Stimulated activated CD4-positive, alpha-beta T cell treated with anti-CD3 and anti-CD28 coated beads, Interleukin-15, amount 100 ng/mL, for 1 hour (primary cell): Measurements from ENCODE around the gene ZNF335.
"Not testable (repeated sequence)": the region's sequence is repeated elsewhere in the genome, so short reads cannot be mapped to it uniquely, and the experiment has no call there.

Experiments used
- DNase-seq, 2 donors: peaks; one replicate each; pipeline ENCODE4 v3.0.0-alpha.2; 2020; ENCODE audit warnings: low read depth in 1 of 2, low spot score in 1 of 2

Gene ZNF335

DNA sequence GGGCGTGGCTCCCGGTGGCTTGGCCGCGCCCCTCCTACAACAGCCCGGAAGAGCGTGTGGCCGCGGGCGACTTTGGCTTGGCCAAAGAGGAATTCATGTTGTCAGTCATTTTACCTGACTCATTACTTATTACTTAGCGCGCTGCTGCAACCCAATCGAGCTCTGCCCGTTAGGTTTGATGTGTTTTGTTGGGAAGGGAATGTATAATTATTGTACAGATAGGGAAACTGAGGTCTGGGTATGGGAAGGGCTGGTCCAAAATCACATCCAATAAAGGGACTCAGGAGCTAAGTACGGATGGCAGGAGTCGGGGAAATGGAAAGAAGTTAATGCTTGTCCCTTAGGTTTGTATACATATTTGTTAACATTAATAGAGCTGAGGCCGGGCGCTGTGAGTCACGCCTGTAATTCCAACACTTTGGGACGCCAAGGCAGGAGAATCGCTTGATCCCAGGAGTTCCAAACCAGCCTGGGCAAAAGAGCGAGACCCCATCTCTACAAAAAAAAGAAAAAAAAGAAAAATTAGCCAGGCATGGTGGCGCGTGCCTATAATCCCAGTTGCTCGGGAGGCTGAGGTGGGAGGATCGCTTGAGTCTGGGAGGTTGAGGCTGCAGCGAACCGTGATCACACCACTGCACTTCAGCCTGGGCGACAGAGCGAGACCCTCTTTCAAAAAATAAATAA, 639 bp upstream of the ZNF335 start:
- no peak for DNase-seq

DNA sequence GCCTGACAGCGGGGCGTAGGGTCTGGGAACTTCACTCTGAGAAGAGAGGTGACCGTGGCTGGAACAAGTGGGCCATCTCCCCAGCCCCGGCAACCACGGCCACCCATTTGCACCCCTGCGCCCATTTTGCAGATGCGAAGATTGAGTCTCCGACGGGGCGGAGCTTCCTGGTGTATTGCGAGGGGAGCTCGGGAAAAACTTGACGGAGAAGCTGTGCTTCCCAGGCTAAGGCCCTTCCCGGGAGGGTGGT, 653 bp downstream of the ZNF335 start:
- DNase-seq: no peak

DNA sequence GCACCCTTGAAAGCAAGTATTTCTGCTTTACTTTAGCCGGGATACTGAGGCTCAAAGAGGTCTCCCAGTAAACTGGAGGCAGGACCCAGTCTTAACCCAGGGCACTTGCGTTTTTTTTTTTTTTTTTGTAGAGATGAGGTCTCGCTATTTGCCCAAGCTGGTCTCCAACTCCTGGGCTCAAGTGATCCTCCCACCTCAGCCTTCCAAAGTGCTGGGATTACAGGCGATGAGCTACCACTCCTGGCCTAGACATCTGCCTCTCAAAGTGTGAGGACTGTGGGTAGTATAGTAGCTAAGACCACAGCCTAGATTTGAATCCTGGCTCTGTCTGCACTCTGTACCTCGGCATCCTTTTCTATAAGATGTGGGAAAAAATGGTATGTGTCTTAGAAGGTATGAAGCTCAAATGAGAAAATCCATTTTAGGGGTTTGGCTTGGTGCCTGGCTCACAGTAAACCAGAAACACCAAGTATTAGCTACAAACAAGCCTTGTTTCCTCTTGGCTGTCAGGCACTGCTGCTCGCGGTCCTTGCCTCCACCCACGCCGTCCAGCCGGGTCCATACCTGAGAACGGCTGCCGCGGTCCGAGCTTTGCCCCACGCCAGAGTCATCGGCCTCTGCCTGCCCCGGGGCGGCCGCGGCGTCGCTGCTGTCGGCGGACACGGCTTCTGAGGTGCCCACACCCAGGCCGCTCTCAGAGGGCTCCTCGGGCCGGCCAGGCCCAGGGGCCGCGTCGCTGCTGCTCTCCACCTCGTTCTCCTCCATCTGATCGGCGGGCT, 1.2 kb downstream of the ZNF335 start:
- DNase-seq: no peak

DNA sequence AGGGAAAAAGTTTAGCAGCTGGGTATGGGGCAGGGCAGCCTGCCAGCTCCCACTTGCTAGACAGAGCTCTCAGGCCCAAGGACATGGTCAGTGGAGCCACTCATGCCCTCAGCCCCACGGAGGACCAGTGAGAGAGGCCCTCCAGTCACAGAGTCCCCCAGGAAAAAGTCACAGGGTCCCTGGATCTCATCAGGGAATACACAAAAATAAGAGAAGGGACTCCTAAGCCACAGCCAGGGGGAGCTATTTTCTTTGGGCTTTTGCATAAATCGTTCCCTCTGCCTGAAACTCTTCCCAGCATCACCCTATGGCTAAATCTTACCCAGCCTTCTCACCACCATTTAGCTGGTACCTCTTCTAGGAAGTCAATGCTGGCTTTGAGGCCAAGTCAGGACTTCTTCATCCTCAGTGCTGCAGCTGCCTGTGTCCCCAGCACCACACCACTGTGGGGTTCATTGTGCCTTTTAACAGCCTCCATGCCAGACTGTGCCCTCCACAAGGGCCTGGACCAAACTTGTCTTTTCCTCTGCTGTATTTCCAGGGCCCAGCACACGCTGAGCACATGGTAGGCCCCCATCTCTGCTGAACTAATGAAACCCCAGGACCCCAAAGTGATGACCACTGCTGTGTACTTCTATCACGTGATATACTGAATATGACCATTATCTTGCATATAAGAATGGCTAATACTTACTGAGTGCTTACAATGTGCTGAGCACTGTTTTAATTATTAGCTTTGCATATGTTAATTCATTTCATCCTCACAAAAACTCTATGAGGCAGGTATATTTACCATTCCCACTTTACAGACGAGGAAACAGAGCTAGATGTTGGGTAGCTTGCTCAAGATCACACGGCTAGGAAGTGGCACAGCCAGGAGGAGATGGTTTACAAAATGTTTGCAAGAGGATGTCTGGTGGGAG, 2.0 kb downstream of the ZNF335 start:
- DNase-seq: no peak

DNA sequence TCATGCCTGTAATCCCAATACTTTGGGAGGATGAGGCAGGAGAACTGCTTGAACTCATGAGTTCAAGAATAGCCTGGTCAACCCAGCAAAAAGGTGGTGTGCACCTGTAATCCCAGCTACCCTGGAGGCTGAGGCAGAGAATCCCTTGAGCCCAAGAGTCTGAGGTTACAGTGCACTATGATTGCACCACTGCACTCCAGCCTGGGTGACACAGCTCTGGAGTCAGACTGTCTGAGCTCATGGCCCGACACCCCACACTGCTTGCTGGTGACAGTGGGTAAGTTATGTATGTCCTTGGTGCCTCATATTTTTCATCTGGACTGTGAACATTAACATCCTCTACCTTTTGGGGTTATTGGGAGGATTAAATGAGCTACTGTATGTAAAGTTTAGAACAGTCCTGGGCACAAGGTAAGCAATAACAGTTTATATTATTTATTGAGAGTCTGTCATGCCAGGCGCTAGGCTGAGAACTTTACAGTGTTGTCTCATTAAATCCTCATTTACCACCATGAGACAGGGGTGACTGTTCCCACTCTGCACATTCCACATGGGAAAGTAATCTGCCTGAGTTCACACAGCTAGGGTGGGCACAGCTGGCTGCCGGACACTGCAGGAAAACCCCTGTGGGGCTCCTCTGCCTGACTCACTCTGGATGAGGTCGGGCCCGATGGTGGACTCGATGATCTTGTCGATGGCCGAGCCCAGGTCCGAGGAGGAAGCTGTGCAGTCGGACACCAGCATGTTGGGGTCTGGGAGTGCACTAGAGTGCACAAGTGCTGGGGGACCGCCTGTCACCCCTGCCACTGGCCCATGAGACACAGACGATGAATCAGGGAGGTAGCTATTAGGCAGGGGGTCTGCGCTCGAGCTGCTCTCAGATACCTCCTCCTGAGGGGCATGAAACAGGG, 2.9 kb downstream of the ZNF335 start:
- DNase-seq: no peak

DNA sequence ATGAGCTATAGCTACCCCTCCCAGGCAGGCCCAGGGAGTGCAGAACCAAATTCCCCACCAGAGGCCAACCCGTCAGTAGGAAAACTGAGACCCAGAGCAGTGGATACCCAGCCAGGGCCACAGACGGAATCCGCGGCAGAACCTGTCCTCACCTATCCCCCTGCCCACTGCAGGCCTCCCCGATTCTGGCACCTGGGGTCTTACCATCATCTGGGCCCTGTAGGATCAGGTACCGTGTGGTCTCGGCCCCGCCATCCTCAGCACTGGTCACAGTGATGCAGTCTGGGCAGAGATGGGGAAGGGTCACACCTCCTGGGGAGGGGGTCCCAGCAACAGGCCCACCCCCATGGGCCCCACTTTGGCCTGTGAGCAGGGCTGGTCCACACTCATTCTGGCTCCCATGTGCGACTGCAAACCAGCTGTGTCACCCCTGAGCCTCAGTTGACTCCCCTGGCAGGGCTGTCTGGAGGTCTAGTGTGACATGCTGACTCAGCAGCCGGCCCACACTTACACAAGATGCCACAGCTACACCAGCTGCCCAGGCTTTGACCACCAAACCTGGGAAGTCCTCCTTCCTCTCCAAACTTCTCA, 3.8 kb downstream of the ZNF335 start:
- no peak for DNase-seq

DNA sequence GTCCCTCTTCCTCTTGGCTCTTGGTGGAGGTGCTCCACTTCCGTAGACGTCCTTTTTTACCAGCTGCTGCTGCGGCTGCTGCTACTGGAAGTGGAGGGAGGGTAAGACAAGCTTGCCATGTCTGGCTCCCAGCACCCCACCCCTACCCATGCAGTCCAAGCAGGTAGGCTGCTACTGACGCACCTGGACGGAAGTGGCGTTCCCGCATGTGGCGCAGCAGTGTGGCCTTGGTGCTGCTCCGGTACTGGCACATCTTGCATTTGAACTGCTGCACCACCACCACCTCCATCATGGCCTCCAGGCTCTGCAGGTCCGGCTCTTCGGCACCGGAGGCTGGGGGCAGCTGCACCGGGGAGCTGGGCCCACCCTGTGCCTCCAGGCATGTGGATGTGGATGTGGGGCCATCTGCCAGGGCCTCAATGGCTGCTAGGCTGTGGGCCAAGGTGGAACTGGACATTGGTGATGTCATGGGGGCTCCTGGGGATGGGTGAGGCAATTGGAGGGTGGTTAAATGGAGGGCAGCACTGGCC, 4.4 kb downstream of the ZNF335 start:
- DNase-seq: no peak

DNA sequence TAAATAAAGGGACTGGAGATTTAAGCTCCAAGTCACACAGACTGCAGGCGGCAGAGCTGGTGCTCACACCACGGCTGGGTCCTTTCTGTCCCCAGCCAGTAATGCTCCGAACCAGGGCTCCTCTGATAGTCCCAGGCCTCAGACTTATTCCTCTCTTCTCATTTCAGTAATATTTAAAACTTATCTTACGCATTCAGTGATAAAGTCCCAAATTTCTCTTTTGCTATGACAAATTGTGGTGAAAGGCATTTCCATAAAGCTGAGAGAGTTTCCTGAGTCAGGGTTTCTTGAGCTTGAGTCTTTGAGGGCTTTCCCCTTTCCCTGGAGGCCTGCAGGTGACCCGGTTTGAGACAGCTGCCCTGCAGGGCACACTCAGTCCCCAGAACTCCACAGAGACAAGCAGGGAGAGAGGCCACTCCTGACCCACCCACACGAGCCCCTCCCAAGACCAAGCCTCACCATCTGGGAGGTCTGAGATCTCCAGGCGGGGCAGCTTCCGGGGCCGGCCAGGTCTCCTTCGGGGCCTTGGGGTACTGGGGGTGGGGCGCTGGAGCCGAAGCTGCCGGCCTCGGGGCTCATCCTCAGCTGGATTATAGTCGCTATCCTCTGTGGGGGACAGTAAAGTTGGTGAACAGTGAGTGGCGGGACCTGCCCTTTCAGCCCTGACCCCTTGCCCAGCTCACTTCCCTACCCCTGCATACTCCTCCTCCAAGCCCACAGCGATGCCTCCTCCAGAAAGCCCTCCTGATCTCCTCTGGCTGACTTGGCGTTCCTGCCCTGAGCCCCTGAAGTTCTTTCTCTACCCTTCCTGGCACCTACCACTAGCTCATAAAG, 6.6 kb downstream of the ZNF335 start:
- DNase-seq: no peak

DNA sequence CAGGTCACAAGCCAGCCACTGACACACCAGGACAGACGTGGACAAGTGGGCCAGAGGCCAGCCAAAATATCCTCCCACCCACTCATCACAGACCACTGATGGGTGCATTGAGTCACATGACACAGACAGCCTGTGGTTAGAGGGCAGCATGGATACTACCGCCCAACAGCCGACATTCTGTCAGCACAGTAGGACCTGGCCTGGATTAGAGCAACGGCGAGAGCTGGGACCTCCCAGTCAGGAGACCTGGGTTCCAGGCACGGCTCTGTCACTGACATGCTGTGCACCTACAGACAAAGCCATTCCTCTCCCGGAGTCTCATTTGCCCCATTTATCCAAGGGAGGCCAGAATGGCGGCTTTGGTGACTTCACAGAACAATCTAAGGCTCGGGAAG, 8.0 kb downstream of the ZNF335 start:
- no peak for DNase-seq

DNA sequence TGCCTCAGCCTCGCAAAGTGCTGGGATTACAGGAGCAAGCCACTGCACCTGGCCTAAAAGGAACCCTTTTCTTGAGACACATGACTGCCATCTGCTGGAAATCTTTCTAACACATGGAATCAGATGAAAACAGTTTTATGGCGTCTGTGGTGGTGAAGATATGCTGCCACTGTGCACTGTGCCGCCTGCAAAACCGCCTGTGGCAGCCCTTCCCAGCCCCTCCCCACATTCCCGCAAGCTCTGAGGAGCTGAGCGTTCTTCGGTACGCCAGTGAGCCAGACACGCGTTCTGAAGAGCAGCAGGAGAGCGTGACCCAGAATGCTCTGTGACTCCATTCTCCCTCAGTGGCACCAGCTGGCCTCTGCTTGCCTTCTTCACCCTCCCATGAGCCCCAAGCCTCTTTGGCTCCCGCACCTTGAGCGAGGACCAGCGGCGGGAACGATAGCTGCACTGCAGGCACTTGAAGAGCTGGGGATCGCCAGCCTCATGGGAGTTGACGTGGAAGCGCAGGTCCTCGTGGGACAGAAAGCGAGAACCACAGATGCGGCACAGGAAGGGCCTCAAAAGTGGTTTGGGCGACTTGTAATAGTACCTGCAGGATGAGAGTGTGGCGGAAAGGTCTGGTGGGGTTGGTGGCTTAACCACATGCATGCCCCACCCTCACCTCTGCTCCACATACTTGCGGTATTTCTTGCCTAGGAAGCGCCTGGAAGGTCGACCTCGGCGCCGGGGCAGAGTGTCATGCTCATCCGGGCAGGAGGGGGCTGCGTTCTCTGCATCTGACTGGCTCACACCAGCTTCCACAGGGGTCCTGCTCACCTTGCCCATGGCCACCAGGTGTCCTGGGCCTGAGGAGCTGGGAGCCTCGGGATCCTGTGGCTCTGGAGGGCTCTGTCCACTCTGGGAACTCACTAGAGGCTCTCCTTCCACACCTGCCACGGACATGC, 8.7 kb downstream of the ZNF335 start:
- no peak for DNase-seq

DNA sequence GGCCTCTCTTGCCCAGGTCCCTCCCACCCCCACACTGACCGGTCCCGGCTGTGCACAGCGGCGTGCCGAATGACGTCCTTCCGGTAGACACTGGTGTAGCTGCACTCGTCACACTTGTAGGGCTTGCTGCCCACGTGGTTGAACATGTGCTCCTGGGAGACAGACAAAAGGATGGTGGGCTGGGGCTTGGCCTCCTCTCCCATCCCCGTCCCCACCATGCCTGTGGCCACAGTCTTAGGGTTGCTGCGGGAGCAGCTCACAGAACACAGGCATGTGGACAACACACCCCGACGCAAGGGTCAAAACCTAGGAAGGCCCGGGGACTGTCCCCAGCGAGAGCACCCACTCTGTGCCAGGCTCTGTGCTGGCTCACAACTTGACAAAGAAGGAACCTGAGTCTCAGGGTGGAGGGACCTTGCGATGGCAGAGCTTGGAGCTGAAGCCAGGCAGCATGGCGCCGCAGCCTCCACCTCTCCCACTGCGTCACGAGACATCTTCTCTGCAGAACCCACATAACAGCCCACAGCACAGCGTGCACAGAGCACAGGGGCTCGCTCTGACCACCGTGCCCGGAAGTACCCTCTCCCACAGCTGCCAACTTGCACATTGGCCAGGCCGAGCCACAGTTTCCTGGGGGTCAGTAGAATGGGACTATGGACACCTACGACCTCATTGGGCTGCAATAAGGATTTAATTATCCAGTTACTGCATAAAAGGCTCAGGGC, 9.8 kb downstream of the ZNF335 start:
- no peak for DNase-seq

DNA sequence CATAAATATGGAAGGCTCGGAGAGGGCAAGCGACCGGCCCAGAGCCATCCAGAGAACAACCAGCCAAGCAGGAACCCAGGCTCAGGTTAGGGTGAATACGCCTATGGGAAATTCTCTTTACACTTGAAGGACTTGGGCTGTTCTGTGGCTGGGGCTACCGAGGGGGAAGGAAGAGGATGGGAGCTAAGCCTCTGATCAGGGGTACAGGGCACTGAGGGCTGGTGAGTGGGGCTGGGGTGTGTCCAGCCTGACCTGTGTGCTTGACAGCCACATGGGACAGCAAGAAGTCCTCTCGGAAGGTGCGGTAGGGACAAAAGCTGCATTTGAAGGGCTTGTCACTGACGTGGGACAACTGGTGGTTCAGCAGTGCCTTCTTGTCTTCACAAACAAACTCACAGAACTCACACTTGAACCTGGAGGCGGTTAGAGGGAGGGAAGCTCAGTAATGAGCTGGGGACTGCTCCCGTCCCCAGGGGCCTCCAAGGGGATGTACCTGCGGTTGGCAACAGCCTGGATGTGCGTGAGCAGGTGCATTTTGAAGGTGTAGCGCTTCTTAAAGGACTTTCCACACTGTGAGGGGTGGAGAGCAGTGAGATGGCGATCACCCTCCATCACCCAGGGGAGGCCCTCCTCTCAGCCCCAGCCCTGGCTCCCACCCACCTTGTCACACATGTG, 11.9 kb downstream of the ZNF335 start:
- no peak for DNase-seq

DNA sequence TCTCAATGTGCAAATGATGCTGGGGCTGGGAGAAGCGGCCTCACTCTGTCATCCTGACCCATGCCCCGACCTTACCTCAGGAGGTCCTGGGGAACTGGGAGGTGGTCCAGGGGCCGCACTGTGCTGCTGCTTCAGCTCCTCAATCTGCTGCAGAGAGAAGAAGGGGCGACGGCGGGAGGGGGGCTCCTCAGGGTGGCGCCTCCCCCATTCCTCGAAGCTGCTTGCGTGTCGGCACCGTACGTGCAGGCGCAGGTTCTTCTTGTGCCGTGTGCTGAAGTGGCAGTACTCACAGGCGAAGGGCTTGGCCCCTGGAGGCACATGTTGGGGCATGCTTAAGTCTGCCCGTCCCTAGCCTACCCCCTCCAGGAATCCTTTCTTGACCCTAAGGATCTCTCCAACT, 12.9 kb downstream of the ZNF335 start:
- DNase-seq: no peak

DNA sequence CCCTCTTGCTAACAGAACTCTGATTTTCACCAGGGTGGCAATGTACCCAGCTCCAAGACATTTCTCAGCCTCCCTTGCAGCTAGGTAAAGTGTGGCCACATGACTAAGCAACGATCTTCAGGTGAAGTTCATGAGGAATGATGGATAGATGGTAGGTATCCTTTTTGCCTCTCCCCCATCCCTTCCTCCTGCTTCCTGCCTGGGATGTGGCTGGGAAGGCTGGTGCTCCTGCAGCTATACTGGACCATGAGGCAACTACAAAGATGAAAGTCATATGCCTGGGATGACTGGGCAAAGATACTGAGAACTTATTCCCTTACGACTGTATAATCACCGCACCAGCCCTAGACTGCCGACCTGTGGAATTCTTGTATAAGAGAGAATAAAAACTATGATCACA, 13.4 kb downstream of the ZNF335 start:
- no peak for DNase-seq

DNA sequence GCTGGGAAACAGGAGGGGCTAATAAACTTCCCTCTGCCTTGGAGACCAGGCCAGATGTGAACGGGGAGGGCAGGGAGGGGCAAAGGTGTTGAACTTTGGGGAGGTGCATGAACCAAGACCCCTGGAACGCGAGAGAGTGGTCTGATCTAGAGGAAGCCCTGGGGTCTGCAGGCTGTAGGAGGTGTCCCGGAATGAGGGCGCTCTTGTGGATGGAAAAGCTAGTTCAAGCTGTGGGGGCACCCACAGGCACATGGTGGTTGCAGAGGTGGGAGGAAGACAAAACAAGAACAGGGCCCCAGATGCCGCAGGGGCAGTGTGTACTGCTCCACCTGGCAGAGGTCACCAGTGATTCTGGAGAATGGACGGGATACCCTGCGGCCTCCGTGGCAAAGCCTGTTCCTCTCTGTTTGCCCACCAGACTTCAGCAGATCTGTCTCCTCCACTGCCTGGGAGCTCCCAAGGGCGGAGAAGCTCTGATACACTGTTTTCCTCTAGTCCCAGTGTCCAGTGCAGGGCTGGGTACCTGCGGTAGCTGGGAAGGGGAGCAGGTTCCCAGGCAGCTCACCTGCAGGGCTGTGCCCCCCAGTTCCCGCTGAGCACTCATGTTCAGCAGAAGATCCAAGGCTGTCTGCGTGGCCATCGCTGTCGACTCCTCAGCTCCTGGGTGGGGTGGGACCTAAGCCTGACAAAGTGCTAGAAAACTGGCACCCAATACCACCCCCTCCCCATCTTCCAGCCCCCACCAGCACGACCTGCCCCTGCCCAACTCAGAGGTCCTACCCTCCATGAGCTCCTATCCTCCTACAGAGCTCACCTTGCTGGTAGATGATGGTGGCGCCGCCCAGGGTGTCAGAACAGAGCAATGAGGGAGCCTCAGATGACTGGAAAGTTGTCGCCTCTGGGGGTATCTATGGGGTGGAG, 14.7 kb downstream of the ZNF335 start:
- DNase-seq: no peak

DNA sequence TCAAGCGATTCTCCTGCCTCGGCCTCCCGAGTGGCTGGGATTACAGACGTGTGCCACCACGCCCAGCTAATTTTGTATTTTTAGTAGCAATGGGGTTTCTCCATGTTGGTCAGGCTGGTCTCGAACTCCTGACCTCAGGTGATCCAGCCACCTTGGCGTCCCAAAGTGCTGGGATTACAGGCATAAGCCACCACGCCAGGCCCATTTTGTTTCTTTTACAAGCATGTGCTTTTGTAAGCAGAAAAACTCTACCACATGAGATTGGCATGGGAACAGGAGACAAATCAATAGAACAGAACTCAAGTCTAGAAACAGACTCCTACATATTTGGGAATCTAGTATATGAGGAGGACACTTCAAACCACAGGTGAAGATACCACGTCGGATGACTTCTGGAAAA, 15.7 kb downstream of the ZNF335 start:
- not testable (repeated sequence) for DNase-seq
